ENCODE data around the gene ARL4A. TPM values are rescaled to one million over a fixed set of nuclear protein-coding genes. Genes with fewer than 3 reads are reported as not detected.

Gene ARL4A
- total RNA-seq, 2 donors from 2014 or later: 27.5 to 88.8 TPM

GRCh38 chr7:12722636-12723605 is 35.5 kb downstream of the ARL4A start:
- Histone ChIP-seq H3K27ac (no peak overlapping the region), H3K4me3 (no peak overlapping the region), H3K9me3 (no peaks in the 10 kb centered on the region), H3K4me1 (no peaks in the 10 kb centered on the region), H3K27me3 (no peaks in the 10 kb centered on the region), H3K36me3 (no peaks in the 10 kb centered on the region), H3K9ac (ENCODE audit: low read depth in 2 of 2, low read length in 2 of 2) (no peak overlapping the region)
- no peak for DNase-seq
- intact Hi-C loops (cut with DNase I): no loop called here
- TF ChIP-seq CTCF (IDR thresholded peaks at IDR 0.05): no peak

GRCh38 chr7:12725575-12726316 is 38.3 kb downstream of the ARL4A start:
- H3K27me3 ChIP-seq: no peaks in the 10 kb centered on the region
- H3K36me3 ChIP-seq: no peaks in the 10 kb centered on the region
- no peak for TF ChIP-seq CTCF (IDR thresholded peaks at IDR 0.05)
- H3K4me3 ChIP-seq: no peak overlapping the region
- no peaks in the 10 kb centered on the region for H3K4me1 ChIP-seq
- intact Hi-C loops (cut with DNase I): no loop called here
- H3K9me3 ChIP-seq: no peaks in the 10 kb centered on the region
- no peak overlapping the region for H3K9ac ChIP-seq (ENCODE audit: low read depth in 2 of 2, low read length in 2 of 2)
- H3K27ac ChIP-seq: no peak overlapping the region
- no peak for DNase-seq

GRCh38 chr7:12726908-12727307 is 39.5 kb downstream of the ARL4A start:
- no peaks in the 10 kb centered on the region for H3K4me1 ChIP-seq
- no peak for DNase-seq
- H3K36me3 ChIP-seq: no peaks in the 10 kb centered on the region
- H3K4me3 ChIP-seq: no peak overlapping the region
- H3K27me3 ChIP-seq: no peaks in the 10 kb centered on the region
- intact Hi-C loops (cut with DNase I): no loop called here
- no peak overlapping the region for H3K27ac ChIP-seq
- no peaks in the 10 kb centered on the region for H3K9me3 ChIP-seq
- TF ChIP-seq CTCF (IDR thresholded peaks at IDR 0.05): no peak
- no peak overlapping the region for H3K9ac ChIP-seq (ENCODE audit: low read depth in 2 of 2, low read length in 2 of 2)

- H3K9me3 ChIP-seq: no peaks in the 10 kb centered on the region
- TF ChIP-seq CTCF (IDR thresholded peaks at IDR 0.05): no peak
- no peaks in the 10 kb centered on the region for H3K27me3 ChIP-seq
- intact Hi-C loops (cut with DNase I): no loop called here
- no peak overlapping the region for H3K27ac ChIP-seq
- no peak overlapping the region for H3K9ac ChIP-seq (ENCODE audit: low read depth in 2 of 2, low read length in 2 of 2)
- H3K36me3 ChIP-seq: no peaks in the 10 kb centered on the region
- no peaks in the 10 kb centered on the region for H3K4me1 ChIP-seq
- DNase-seq: no peak
- H3K4me3 ChIP-seq: no peak overlapping the region
These were observed 40.2 kb downstream of the ARL4A start for GRCh38 chr7:12727455-12728191.

- H3K36me3 ChIP-seq: no peaks in the 10 kb centered on the region
- no peaks in the 10 kb centered on the region for H3K4me1 ChIP-seq
- no peak for DNase-seq
- H3K9me3 ChIP-seq: no peaks in the 10 kb centered on the region
- no peak overlapping the region for H3K9ac ChIP-seq (ENCODE audit: low read depth in 2 of 2, low read length in 2 of 2)
- intact Hi-C loops (cut with DNase I): no loop called here
- TF ChIP-seq CTCF (IDR thresholded peaks at IDR 0.05): no peak
- H3K27me3 ChIP-seq: no peaks in the 10 kb centered on the region
- H3K4me3 ChIP-seq: no peak overlapping the region
- H3K27ac ChIP-seq: no peak overlapping the region
These were observed 40.7 kb downstream of the ARL4A start for GRCh38 chr7:12728192-12728538.
